Neuron (in vitro differentiated cells): ENCODE results near the gene NLGN2.
"Not testable (repeated sequence)": the region's sequence is repeated elsewhere in the genome, so short reads cannot be mapped to it uniquely, and the experiment has no call there.

Experiments used
- H2AFZ ChIP-seq: one replicate; pipeline ENCODE4 v1.6.1; 2013; ENCODE audit warnings: low read depth, mild to moderate bottlenecking, inconsistent platforms, low read length, moderate library complexity
- H3K27me3 ChIP-seq: one replicate; pipeline ENCODE4 v1.6.1; 2013; ENCODE audit warnings: low read length; ENCODE audit not compliant: insufficient read depth
- H3K36me3 ChIP-seq: one replicate; pipeline ENCODE4 v1.6.1; 2013; ENCODE audit warnings: low read length; ENCODE audit not compliant: insufficient read depth
- H3K4me1 ChIP-seq: one replicate; pipeline ENCODE4 v1.6.1; 2013; ENCODE audit warnings: low read length; ENCODE audit not compliant: insufficient read depth
- H3K4me3 ChIP-seq: 2 replicates; pipeline ENCODE4 v1.5.1; 2013; ENCODE audit warnings: mild to moderate bottlenecking, low read length, moderate library complexity
- H3K9me3 ChIP-seq: one replicate; pipeline ENCODE4 v1.6.1; 2013; ENCODE audit warnings: low read length

The NLGN2 gene

GRCh38 chr17:7407485-7408251 lies at the start of gene NLGN2:
TSS of gene NLGN2 (plus strand) at chr17:7407845. CDS start at chr17:7408256, 411 bp downstream.
- Histone ChIP-seq H2AFZ (no peak within 1 kb of the TSS), H3K4me1 (peaks cover 26% of the 10 kb centered on the region), H3K9me3 (no peaks in the 10 kb centered on the region), H3K27me3 (no peaks in the 10 kb centered on the region), H3K36me3 (peaks cover 33% of the 10 kb centered on the region), H3K4me3 (peak within 1 kb of the TSS; percentile 64)

- no peaks in the 10 kb centered on the region for H3K4me1 ChIP-seq
- no peaks in the 10 kb centered on the region for H3K27me3 ChIP-seq
- H3K36me3 ChIP-seq: no peaks in the 10 kb centered on the region
- no peak overlapping the region for H3K4me3 ChIP-seq
- H2AFZ ChIP-seq: no peak overlapping the region
- H3K9me3 ChIP-seq: no peaks in the 10 kb centered on the region
These were observed 45.7 kb upstream of the NLGN2 start for GRCh38 chr17:7361906-7362305.

- peaks cover 6% of the 10 kb centered on the region for H3K4me1 ChIP-seq
- no peaks in the 10 kb centered on the region for H3K9me3 ChIP-seq
- no peaks in the 10 kb centered on the region for H3K36me3 ChIP-seq
- no peaks in the 10 kb centered on the region for H3K27me3 ChIP-seq
- H2AFZ ChIP-seq: no peak overlapping the region
- no peak overlapping the region for H3K4me3 ChIP-seq
These were observed 44.3 kb upstream of the NLGN2 start for GRCh38 chr17:7363311-7363710.

GRCh38 chr17:7365963-7366362 lies 41.7 kb upstream of the NLGN2 start:
- not testable (repeated sequence) for H3K4me1 ChIP-seq, H3K4me3 ChIP-seq

GRCh38 chr17:7367083-7367482 lies 40.6 kb upstream of the NLGN2 start:
- Histone ChIP-seq H2AFZ (no peak overlapping the region), H3K4me3 (no peak overlapping the region), H3K27me3 (no peaks in the 10 kb centered on the region)

More at GRCh38 chr17:7365963-7366362, 41.7 kb upstream of the NLGN2 start:
- not testable (repeated sequence) for H3K27me3 ChIP-seq, H3K9me3 ChIP-seq, H2AFZ ChIP-seq, H3K36me3 ChIP-seq

GRCh38 chr17:7367918-7368598 lies 39.6 kb upstream of the NLGN2 start:
- Histone ChIP-seq H3K27me3 (no peaks in the 10 kb centered on the region), H3K9me3 (no peaks in the 10 kb centered on the region), H3K36me3 (no peaks in the 10 kb centered on the region), H3K4me1 (peaks cover 6% of the 10 kb centered on the region), H3K4me3 (no peak overlapping the region), H2AFZ (no peak overlapping the region)

More at GRCh38 chr17:7367083-7367482, 40.6 kb upstream of the NLGN2 start:
- Histone ChIP-seq H3K9me3 (no peaks in the 10 kb centered on the region), H3K4me1 (peaks cover 6% of the 10 kb centered on the region), H3K36me3 (no peaks in the 10 kb centered on the region)

- H3K4me1 ChIP-seq, H2AFZ ChIP-seq, H3K4me3 ChIP-seq, H3K9me3 ChIP-seq, H3K27me3 ChIP-seq, H3K36me3 ChIP-seq: not testable (repeated sequence)
These were observed 39.0 kb upstream of the NLGN2 start for GRCh38 chr17:7368599-7368994.

- no peak overlapping the region for H3K4me3 ChIP-seq
- no peaks in the 10 kb centered on the region for H3K36me3 ChIP-seq
- H3K27me3 ChIP-seq: no peaks in the 10 kb centered on the region
- H3K9me3 ChIP-seq: no peaks in the 10 kb centered on the region
- H3K4me1 ChIP-seq: peaks cover 6% of the 10 kb centered on the region
- no peak overlapping the region for H2AFZ ChIP-seq
These were observed 37.8 kb upstream of the NLGN2 start for GRCh38 chr17:7369825-7370224.

GRCh38 chr17:7370853-7371252 lies 36.8 kb upstream of the NLGN2 start:
- no peak overlapping the region for H3K4me3 ChIP-seq
- H3K27me3 ChIP-seq: no peaks in the 10 kb centered on the region

GRCh38 chr17:7374353-7374752 lies 33.3 kb upstream of the NLGN2 start:
- H3K4me3 ChIP-seq: no peak overlapping the region
- peaks cover 4% of the 10 kb centered on the region for H3K9me3 ChIP-seq
- H3K4me1 ChIP-seq: no peaks in the 10 kb centered on the region
- H3K27me3 ChIP-seq: peaks cover 3% of the 10 kb centered on the region
- H2AFZ ChIP-seq: no peak overlapping the region
- H3K36me3 ChIP-seq: no peaks in the 10 kb centered on the region

More at GRCh38 chr17:7370853-7371252, 36.8 kb upstream of the NLGN2 start:
- no peak overlapping the region for H2AFZ ChIP-seq
- peaks cover 6% of the 10 kb centered on the region for H3K4me1 ChIP-seq
- H3K9me3 ChIP-seq: no peaks in the 10 kb centered on the region
- no peaks in the 10 kb centered on the region for H3K36me3 ChIP-seq

GRCh38 chr17:7379134-7379533 lies 28.5 kb upstream of the NLGN2 start:
- peaks cover 21% of the 10 kb centered on the region for H3K9me3 ChIP-seq
- H3K27me3 ChIP-seq: peaks cover 46% of the 10 kb centered on the region
- no peak overlapping the region for H3K4me3 ChIP-seq
- H3K4me1 ChIP-seq: no peaks in the 10 kb centered on the region
- H2AFZ ChIP-seq: no peak overlapping the region
- no peaks in the 10 kb centered on the region for H3K36me3 ChIP-seq

- H3K4me3 ChIP-seq: no peak overlapping the region
- peaks cover 50% of the 10 kb centered on the region for H3K27me3 ChIP-seq
- peaks cover 21% of the 10 kb centered on the region for H3K9me3 ChIP-seq
These were observed 27.3 kb upstream of the NLGN2 start for GRCh38 chr17:7380321-7380720.

GRCh38 chr17:7380855-7381683 lies 26.6 kb upstream of the NLGN2 start, which contains the start of gene TNK1:
TSS of gene TNK1 (plus strand) at chr17:7381089. CDS start at chr17:7382927, 1,838 bp downstream.
- H3K27me3 ChIP-seq: peaks cover 50% of the 10 kb centered on the region
- no peaks in the 10 kb centered on the region for H3K4me1 ChIP-seq
- H3K9me3 ChIP-seq: peaks cover 21% of the 10 kb centered on the region
- no peaks in the 10 kb centered on the region for H3K36me3 ChIP-seq
- H3K4me3 ChIP-seq: no peak within 1 kb of the TSS
- H2AFZ ChIP-seq: no peak within 1 kb of the TSS

More at GRCh38 chr17:7380321-7380720, 27.3 kb upstream of the NLGN2 start:
- no peaks in the 10 kb centered on the region for H3K36me3 ChIP-seq
- H2AFZ ChIP-seq: no peak overlapping the region
- no peaks in the 10 kb centered on the region for H3K4me1 ChIP-seq
